HG02571 (cell line): Measurements from ENCODE around the gene TNFRSF4.
"Not testable (repeated sequence)": the region's sequence is repeated elsewhere in the genome, so short reads cannot be mapped to it uniquely, and the experiment has no call there.

ENCODE experiments used
- ATAC-seq: cut with Tn5 transposase; IDR thresholded peaks from one replicate; pipeline ENCODE4 v1.9.1; 2021; ENCODE audit warnings: mild to moderate bottlenecking, moderate library complexity; ENCODE audit not compliant: unreplicated experiment

The TNFRSF4 gene

GRCh38 chr1:1183833-1184775 is 29.8 kb downstream of the TNFRSF4 start:
- no peak for ATAC-seq

- no peak for ATAC-seq
Observed at GRCh38 chr1:1183221-1183747, 30.7 kb downstream of the TNFRSF4 start.

GRCh38 chr1:1182491-1183220 is 31.3 kb downstream of the TNFRSF4 start:
- no peak for ATAC-seq

GRCh38 chr1:1181938-1182410 is 32.0 kb downstream of the TNFRSF4 start:
- no peak for ATAC-seq

- no peak for ATAC-seq
Observed at GRCh38 chr1:1181129-1181937, 32.6 kb downstream of the TNFRSF4 start.

GRCh38 chr1:1179983-1180861 is 33.7 kb downstream of the TNFRSF4 start:
- no peak for ATAC-seq

GRCh38 chr1:1179346-1179982 is 34.5 kb downstream of the TNFRSF4 start:
- no peak for ATAC-seq

- ATAC-seq, result no peak
Observed at GRCh38 chr1:1178794-1179331, 35.1 kb downstream of the TNFRSF4 start.

- ATAC-seq, result no peak
Observed at GRCh38 chr1:1177452-1178206, 36.3 kb downstream of the TNFRSF4 start.

- no peak for ATAC-seq
Observed at GRCh38 chr1:1176931-1177330, 37.0 kb downstream of the TNFRSF4 start.

- ATAC-seq, result not testable (repeated sequence)
Observed at GRCh38 chr1:1176063-1176761, 37.7 kb downstream of the TNFRSF4 start.

GRCh38 chr1:1175221-1176062 is 38.5 kb downstream of the TNFRSF4 start:
- ATAC-seq, result no peak

GRCh38 chr1:1173793-1174415 is 40.0 kb downstream of the TNFRSF4 start, which contains the start of gene TTLL10:
Gene TTLL10, plus strand, starts transcription at chr1:1173880. Its CDS starts 5,336 bp downstream, at chr1:1179216.
- ATAC-seq, result no peak

- ATAC-seq, result no peak
Observed at GRCh38 chr1:1173061-1173792, 40.7 kb downstream of the TNFRSF4 start.

- ATAC-seq, result no peak
Observed at GRCh38 chr1:1171546-1172340, 42.2 kb downstream of the TNFRSF4 start.
